CD4-positive, alpha-beta T cell (primary cell): ENCODE results near the gene TMEM176A. TPM values are rescaled to one million over a fixed set of nuclear protein-coding genes. Genes with fewer than 3 reads are reported as not detected.

Experiments
- ATAC-seq: fragments of 200-7000 bp; cut with Tn5 transposase; one replicate; pipeline ENCODE4 v1.10.0; 2022; ENCODE audit warnings: mild to moderate bottlenecking; ENCODE audit not compliant: poor library complexity
- CTCF ChIA-PET: fragments of 350-600 bp; sonication (Branson Sonifier 250); formaldehyde crosslinking; loops from one replicate; lab custom pipeline; 2021; ENCODE audit warnings: antibody characterized with exemption, inconsistent platforms; lab: Charles Lee
- POLR2A ChIA-PET: fragments of 350-600 bp; sonication (Branson Sonifier 250); formaldehyde crosslinking; loops from one replicate; lab custom pipeline; 2021; ENCODE audit warnings: antibody characterized with exemption, inconsistent platforms; lab: Charles Lee
- DNase-seq, 14 experiments: peaks; one replicate each; pipeline ENCODE4 v3.0.0-alpha.2; 2013 to 2020; ENCODE audit warnings: mixed read lengths in 2 of 14
- H3K27ac ChIP-seq, 2 donors: one replicate each; pipeline versions ENCODE4 v1.5.1 to v1.7.0; 2013; ENCODE audit warnings: low read length in 2 of 2, low read depth in 1 of 2, mild to moderate bottlenecking in 1 of 2
- H3K27me3 ChIP-seq, 2 experiments: 1 replicate in 1 of 2; 2 replicates in 1 of 2; pipeline versions ENCODE4 v1.6.1 to v1.7.0; 2013; ENCODE audit warnings: low read length in 2 of 2, control low read depth in 1 of 2, mild to moderate bottlenecking in 1 of 2, moderate library complexity in 1 of 2; ENCODE audit not compliant: insufficient read depth in 2 of 2, control insufficient read depth in 1 of 2
- H3K36me3 ChIP-seq: one replicate; pipeline ENCODE4 v1.6.1; 2013; ENCODE audit warnings: low read length, control low read depth; ENCODE audit not compliant: insufficient read depth
- H3K4me1 ChIP-seq: one replicate; pipeline ENCODE4 v1.6.1; 2013; ENCODE audit warnings: low read length, control low read depth; ENCODE audit not compliant: insufficient read depth
- H3K4me3 ChIP-seq: one replicate; pipeline ENCODE4 v1.5.1; 2013; ENCODE audit warnings: mild to moderate bottlenecking, low read length, moderate library complexity
- H3K9me3 ChIP-seq, 2 experiments: 1 replicate in 1 of 2; 2 replicates in 1 of 2; pipeline versions ENCODE4 v1.6.1 to v1.7.0; 2013; ENCODE audit warnings: low read length in 2 of 2, mild to moderate bottlenecking in 2 of 2, control low read depth in 1 of 2, moderate library complexity in 1 of 2; ENCODE audit not compliant: control insufficient read depth in 1 of 2, insufficient read depth in 1 of 2
- H3K27ac Mint-ChIP-seq: one replicate; pipeline ENCODE4 v1.8.0; 2020; ENCODE audit warnings: mixed read lengths
- H3K27me3 Mint-ChIP-seq: one replicate; pipeline ENCODE4 v1.8.0; 2021; ENCODE audit warnings: mixed read lengths
- H3K36me3 Mint-ChIP-seq: one replicate; pipeline ENCODE4 v1.8.0; 2021; ENCODE audit warnings: low read depth, mixed read lengths
- H3K4me1 Mint-ChIP-seq: one replicate; pipeline ENCODE4 v1.8.0; 2021; ENCODE audit warnings: low read depth, mixed read lengths
- H3K4me3 Mint-ChIP-seq: one replicate; pipeline ENCODE4 v1.8.0; 2020; ENCODE audit warnings: mild to moderate bottlenecking, mixed read lengths
- H3K9me3 Mint-ChIP-seq: one replicate; pipeline ENCODE4 v1.8.0; 2020; ENCODE audit warnings: mixed read lengths
- CTCF ChIP-seq: fragments of 200-600 bp; IDR thresholded peaks from one replicate; pipeline ENCODE4 v1.8.0; 2022; ENCODE audit warnings: antibody characterized with exemption, mild to moderate bottlenecking
- intact Hi-C, 2 experiments: fragments of 100-400 bp; cut with DNase I in 1 of 2; cut with micrococcal nuclease in 1 of 2; formaldehyde crosslinking; loops; one replicate each; pipeline versions ENCODE4 v1.15.1 to v1.9.0; 2023 to 2025; cut with DNase I, micrococcal nuclease
- polyA plus RNA-seq, 2 donors: library from polyadenylated mRNA; unstranded; fragments of 120-200 nt; gene quantifications; one replicate each; pipeline ENCODE4 v1.2.1, GENCODE V29; 2013
- total RNA-seq, 174 experiments: library from RNA in 2 of 174; stranded (reverse) in 2 of 174; gene quantifications; one replicate each; pipeline ENCODE4 v1.2.3 and lab custom pipeline; 2021 to 2026

TMEM176A gene, protein sequence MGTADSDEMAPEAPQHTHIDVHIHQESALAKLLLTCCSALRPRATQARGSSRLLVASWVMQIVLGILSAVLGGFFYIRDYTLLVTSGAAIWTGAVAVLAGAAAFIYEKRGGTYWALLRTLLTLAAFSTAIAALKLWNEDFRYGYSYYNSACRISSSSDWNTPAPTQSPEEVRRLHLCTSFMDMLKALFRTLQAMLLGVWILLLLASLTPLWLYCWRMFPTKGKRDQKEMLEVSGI
- total RNA-seq (not detected), total RNA-seq (lab: John Stamatoyannopoulos, UW) (0 to 0.57 (median 0.05) reads per million in 172 experiments)
- 2.0 TPM for polyA plus RNA-seq (2013, experiment 1 of 2)
- polyA plus RNA-seq (2013, experiment 2 of 2), result 1.6 TPM

GRCh38 chr7:150800581-150801241 is at the start of gene TMEM176A:
TMEM176A (plus strand) TSS chr7:150800769; CDS start chr7:150801551, 782 bp downstream.
- peaks cover 24% of the 10 kb centered on the region for H3K4me1 ChIP-seq
- CTCF ChIA-PET, result no interaction called here
- H3K36me3 Mint-ChIP-seq, result no peaks in the 10 kb centered on the region
- H3K9me3 Mint-ChIP-seq, result peaks cover 5% of the 10 kb centered on the region
- H3K9me3 ChIP-seq, result peaks cover 4 to 33% of the 10 kb centered on the region in 2 experiments
- DNase-seq (peak in 7 of 14 experiments; percentile 9 to 38 (median 16)), ATAC-seq (peak; percentile 60)
- POLR2A ChIA-PET, result no interaction called here
- TF ChIP-seq CTCF, result no peak
- peaks cover 18% of the 10 kb centered on the region for H3K4me1 Mint-ChIP-seq
- H3K27ac ChIP-seq, result no peak within 1 kb of the TSS
- peaks cover 53 to 57% of the 10 kb centered on the region in 2 experiments for H3K27me3 ChIP-seq
- peaks cover 74% of the 10 kb centered on the region for H3K27me3 Mint-ChIP-seq
- peak within 1 kb of the TSS; percentile 38 for H3K4me3 ChIP-seq
- H3K4me3 Mint-ChIP-seq, result peak within 1 kb of the TSS; percentile 80
- no peaks in the 10 kb centered on the region for H3K36me3 ChIP-seq
- H3K27ac Mint-ChIP-seq, result no peak within 1 kb of the TSS
- intact Hi-C loops, result no loop called here

GRCh38 chr7:150751702-150752101 is 48.9 kb upstream of the TMEM176A start:
- Histone ChIP-seq H3K27ac (peak overlapping the region in 1 of 2 donors; percentile 8), H3K27me3 (no peaks in the 10 kb centered on the region), H3K36me3 (no peaks in the 10 kb centered on the region), H3K4me3 (no peak overlapping the region), H3K4me1 (peaks cover 89% of the 10 kb centered on the region), H3K9me3 (peaks cover 0 to 4% of the 10 kb centered on the region in 2 experiments)
- peaks cover 5% of the 10 kb centered on the region for H3K27me3 Mint-ChIP-seq
- H3K4me1 Mint-ChIP-seq, result peaks cover 92% of the 10 kb centered on the region
- H3K27ac Mint-ChIP-seq, result peak overlapping the region; percentile 99
- intact Hi-C loops, result loop anchor here (5.0 to 10.0 kb wide), 2 partner anchors 34 to 397 kb away; partner anchors contain the start of gene GIMAP1 (in 1 of the 2)
- ATAC-seq, result no peak
- peaks cover 7% of the 10 kb centered on the region for H3K36me3 Mint-ChIP-seq
- ChIA-PET POLR2A (interaction anchor here (1.0 to 1.2 kb wide), 2 partner anchors 36 to 187 kb away, joined by 3 to 4 read pairs; partner anchors contain the start of gene GIMAP1), CTCF (interaction anchor here (1.0 kb wide), 1 partner anchor 36 kb away, joined by 3 read pairs; the partner anchor contains the start of gene GIMAP1)
- no peak for DNase-seq
- peaks cover 2% of the 10 kb centered on the region for H3K9me3 Mint-ChIP-seq
- TF ChIP-seq CTCF, result no peak
- H3K4me3 Mint-ChIP-seq, result peak overlapping the region; percentile 48

DNA sequence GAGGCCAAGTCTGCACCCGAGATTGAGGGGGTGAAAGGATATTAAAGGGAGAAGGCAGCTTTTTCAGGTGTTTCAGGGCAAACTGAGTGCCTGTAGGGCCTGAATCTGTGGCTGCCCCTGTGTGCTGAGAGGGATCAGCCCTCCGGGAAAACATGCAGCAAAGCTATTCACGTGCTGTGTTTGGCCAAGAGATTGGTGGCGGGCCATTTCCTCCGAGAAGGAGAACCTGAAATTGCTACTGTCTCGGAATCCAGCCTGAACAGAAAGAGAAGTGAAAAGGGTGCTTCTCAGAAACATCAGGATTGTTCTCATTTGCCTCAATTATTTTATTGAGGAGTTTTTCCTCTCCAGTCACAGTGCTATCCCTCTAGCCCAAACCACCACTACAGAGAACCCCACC is 47.3 kb upstream of the TMEM176A start:
- no peaks in the 10 kb centered on the region for H3K9me3 ChIP-seq
- peak overlapping the region; percentile 66 to 72 for H3K27ac ChIP-seq
- ChIA-PET CTCF (no interaction called here), POLR2A (interaction anchor here (0.7 to 5.2 kb wide), 4 partner anchors 9 to 122 kb away, joined by 3 to 120 read pairs (median 53); partner anchors contain the start of genes GIMAP1 and GIMAP6)
- Mint-ChIP-seq H3K36me3 (peaks cover 7% of the 10 kb centered on the region), H3K4me3 (peak overlapping the region; percentile 34), H3K9me3 (peaks cover 2% of the 10 kb centered on the region), H3K27me3 (peaks cover 5% of the 10 kb centered on the region), H3K4me1 (peaks cover 88% of the 10 kb centered on the region), H3K27ac (peak overlapping the region; percentile 99)
- DNase-seq (no peak), ATAC-seq (no peak)
- peaks cover 74% of the 10 kb centered on the region for H3K4me1 ChIP-seq
- no peak for TF ChIP-seq CTCF
- H3K36me3 ChIP-seq, result no peaks in the 10 kb centered on the region
- intact Hi-C loops, result loop anchor here (5.0 to 10.0 kb wide), 2 partner anchors 36 to 398 kb away; partner anchors contain the start of gene GIMAP1 (in 1 of the 2)
- H3K4me3 ChIP-seq, result no peak overlapping the region
- no peaks in the 10 kb centered on the region for H3K27me3 ChIP-seq
